K562 (cell line): ENCODE results near the gene RASGRP1. TPM values are rescaled to one million over a fixed set of nuclear protein-coding genes. Genes with fewer than 3 reads are reported as not detected.
A peak's percentile ranks its signal among the peaks of the same experiment; 100 is the strongest.

ENCODE experiments used
- ARID1B ChIP-seq: fragments of 450-650 bp; IDR thresholded peaks from 2 replicates; pipeline ENCODE4 v1.6.1; 2016; ENCODE audit warnings: antibody characterized with exemption, mild to moderate bottlenecking, inconsistent platforms
- CBX1 ChIP-seq: sonication (generic); IDR thresholded peaks from 2 replicates; pipeline ENCODE4 v1.6.1; 2016; ENCODE audit warnings: antibody characterized with exemption, low read depth, mild to moderate bottlenecking
- CHD4 ChIP-seq: fragments of 200-600 bp; sonication (generic); IDR thresholded peaks from 3 replicates; pipeline ENCODE4 v1.6.1; 2012; ENCODE audit warnings: low read depth, mild to moderate bottlenecking, mixed read lengths, low read length, inconsistent platforms; ENCODE audit not compliant: insufficient read depth, insufficient replicate concordance, poor library complexity, severe bottlenecking
- ELF4 ChIP-seq: fragments of 450-650 bp; formaldehyde crosslinking; IDR thresholded peaks from 2 replicates; pipeline ENCODE4 v1.4.0; 2022; ENCODE audit warnings: missing genetic modification characterization
- FOXJ2 ChIP-seq: fragments of 200-800 bp; sonication (Bioruptor generic); IDR thresholded peaks from 2 replicates; pipeline ENCODE4 v1.6.1; 2016; ENCODE audit warnings: missing genetic modification characterization, missing compliant biosample characterization
- NFIC ChIP-seq: fragments of 450-650 bp; IDR thresholded peaks from 2 replicates; pipeline ENCODE4 v1.6.1; 2017; ENCODE audit warnings: mild to moderate bottlenecking, inconsistent platforms
- NR3C1 ChIP-seq: sonication (generic); formaldehyde crosslinking; IDR thresholded peaks from 2 replicates; pipeline ENCODE4 v1.8.1; 2022; ENCODE audit warnings: missing genetic modification reagents
- RNF2 ChIP-seq: sonication (generic); IDR thresholded peaks from 2 replicates; pipeline ENCODE4 v1.6.1; 2016
- SP1 ChIP-seq: sonication (generic); formaldehyde crosslinking; IDR thresholded peaks from 2 replicates; pipeline ENCODE4 v1.8.1; 2022; ENCODE audit warnings: mild to moderate bottlenecking, missing genetic modification reagents
- TAF9B ChIP-seq: fragments of 450-650 bp; IDR thresholded peaks from 2 replicates; pipeline ENCODE4 v1.6.1; 2018; ENCODE audit warnings: mild to moderate bottlenecking; ENCODE audit not compliant: partially characterized antibody
- ZBED1 ChIP-seq: IDR thresholded peaks from 2 replicates; pipeline ENCODE4 v1.6.1; 2014
- ZNF41 ChIP-seq: fragments of 250-450 bp; sonication (Bioruptor Pico); conservative IDR thresholded peaks from 2 replicates; pipeline ENCODE4 v1.4.0; 2020; ENCODE audit warnings: mild to moderate bottlenecking
- polyA plus RNA-seq, 8 experiments: library from polyadenylated mRNA; depleted of rRNA in 4 of 8; stranded (reverse) in 5 of 8; unstranded in 3 of 8; fragments of >200 nt; fragmentation: Nextera tagmentation in 2 of 8; fragmentation: Illumina TruSeq in 1 of 8; extraction: Ambion mirVana in 2 of 8; extraction: Trizol in 1 of 8; gene quantifications; 2 replicates each; pipeline versions ENCODE4 v1.2.1 to v1.2.3, GENCODE V29; 2011 to 2014; ENCODE audit warnings: inconsistent platforms in 1 of 8, missing spikeins in 1 of 8
- total RNA-seq, 7 experiments: library from RNA; depleted of rRNA in 6 of 7; stranded (reverse); fragments of >200 nt in 6 of 7; fragmentation: Illumina TruSeq in 2 of 7; extraction: Trizol in 2 of 7; gene quantifications; 2 replicates each; pipeline versions ENCODE4 v1.2.1 to v1.2.3, GENCODE V29; 2011 to 2021; ENCODE audit warnings: low replicate concordance in 1 of 7
- TF ChIP-seq, protein P1 (sequence below): sonication (generic); formaldehyde crosslinking; IDR thresholded peaks from 2 replicates; pipeline ENCODE4 v1.8.0; 2022; ENCODE audit warnings: mild to moderate bottlenecking, low read depth, missing genetic modification reagents
- TF ChIP-seq, protein P2 (sequence below): fragments of 450-650 bp; formaldehyde crosslinking; IDR thresholded peaks from 2 replicates; pipeline ENCODE4 v1.4.0; 2020; ENCODE audit warnings: mild to moderate bottlenecking, moderate library complexity
- TF ChIP-seq, protein P3 (sequence below): fragments of 250-450 bp; sonication (Bioruptor Pico); IDR thresholded peaks from 2 replicates; pipeline ENCODE4 v1.8.0; 2021; ENCODE audit warnings: borderline replicate concordance, mild to moderate bottlenecking, moderate library complexity; ENCODE audit not compliant: poor library complexity, severe bottlenecking
- TF ChIP-seq, protein P4 (sequence below): fragments of 250-450 bp; sonication (Bioruptor Pico); IDR thresholded peaks from 2 replicates; pipeline ENCODE4 v1.8.0; 2021; ENCODE audit warnings: moderate library complexity, mild to moderate bottlenecking, inconsistent platforms
- TF ChIP-seq, protein P5 (sequence below): fragments of 250-450 bp; sonication (Bioruptor Pico); IDR thresholded peaks from 2 replicates; pipeline ENCODE4 v1.8.0; 2021; ENCODE audit warnings: mild to moderate bottlenecking, moderate library complexity
- TF ChIP-seq, protein P6 (sequence below), 3 experiments: fragments of 200-800 bp in 1 of 3; sonication (Bioruptor generic) in 1 of 3; sonication (generic) in 1 of 3; formaldehyde crosslinking in 1 of 3; IDR thresholded peaks; 2 replicates each; pipeline versions ENCODE4 v1.6.1 to v1.8.0; 2016 to 2022; ENCODE audit warnings: mild to moderate bottlenecking in 2 of 3, missing compliant biosample characterization in 2 of 3, missing genetic modification characterization in 2 of 3, missing genetic modification reagents in 1 of 3

The RASGRP1 gene
- total and polyA plus RNA-seq, 9 of the 15 experiments (the other 6 are each of a cell fraction or from before 2014, with no cell fraction given): 0.14 to 0.72 (median 0.31) TPM

DNA sequence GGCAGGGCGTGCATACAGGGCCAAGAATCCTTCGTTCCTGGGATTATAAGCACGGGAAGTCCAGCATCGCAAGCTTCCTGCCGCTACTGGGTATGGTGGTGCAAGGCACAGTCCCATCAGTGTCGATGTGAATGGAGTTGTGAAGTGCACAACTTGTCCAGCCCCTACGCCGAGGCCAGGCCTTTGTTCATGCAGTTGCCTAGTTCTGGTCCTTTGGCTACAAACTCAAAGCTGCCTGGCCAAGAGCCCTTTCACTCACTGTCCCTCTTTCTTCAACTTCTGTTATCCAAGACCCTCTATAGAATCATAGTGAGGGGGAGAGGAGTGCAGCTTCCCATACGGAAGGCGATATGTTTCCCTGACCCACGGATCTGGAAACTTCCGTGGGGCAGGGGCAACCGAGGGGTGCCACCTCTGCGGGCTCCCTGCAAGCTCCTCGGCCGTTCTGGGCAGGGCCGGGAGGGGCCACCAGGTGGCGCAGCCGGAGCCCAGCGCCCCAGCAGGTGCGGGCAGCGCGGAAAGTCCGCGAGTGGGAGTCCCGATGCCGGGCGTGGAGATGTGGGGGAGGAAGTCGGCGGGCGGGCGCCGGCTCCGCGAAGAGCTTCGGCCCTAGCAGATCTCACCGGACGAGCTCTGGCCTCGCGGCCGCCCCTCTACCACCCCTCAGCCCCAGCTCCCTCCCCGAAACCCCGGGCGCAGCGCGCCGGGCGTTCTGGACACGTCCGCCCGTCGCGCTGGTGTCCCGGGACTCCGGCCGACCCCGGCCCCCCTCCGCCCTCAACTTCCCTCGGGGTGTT, 693 bp downstream of the RASGRP1 start (continued):
- TF ChIP-seq SP1 (CRISPR knock-in tag): no peak
- TF ChIP-seq FOXJ2 (tag): no peak
- TF ChIP-seq ARID1B: 0 out of 2 replicates have a peak, but pooled peaks have one; percentile 11
- no peak for TF ChIP-seq ELF4
- TF ChIP-seq, protein P1, sequence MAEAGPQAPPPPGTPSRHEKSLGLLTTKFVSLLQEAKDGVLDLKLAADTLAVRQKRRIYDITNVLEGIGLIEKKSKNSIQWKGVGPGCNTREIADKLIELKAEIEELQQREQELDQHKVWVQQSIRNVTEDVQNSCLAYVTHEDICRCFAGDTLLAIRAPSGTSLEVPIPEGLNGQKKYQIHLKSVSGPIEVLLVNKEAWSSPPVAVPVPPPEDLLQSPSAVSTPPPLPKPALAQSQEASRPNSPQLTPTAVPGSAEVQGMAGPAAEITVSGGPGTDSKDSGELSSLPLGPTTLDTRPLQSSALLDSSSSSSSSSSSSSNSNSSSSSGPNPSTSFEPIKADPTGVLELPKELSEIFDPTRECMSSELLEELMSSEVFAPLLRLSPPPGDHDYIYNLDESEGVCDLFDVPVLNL (CRISPR knock-in tag): no peak
- TF ChIP-seq, protein P2, sequence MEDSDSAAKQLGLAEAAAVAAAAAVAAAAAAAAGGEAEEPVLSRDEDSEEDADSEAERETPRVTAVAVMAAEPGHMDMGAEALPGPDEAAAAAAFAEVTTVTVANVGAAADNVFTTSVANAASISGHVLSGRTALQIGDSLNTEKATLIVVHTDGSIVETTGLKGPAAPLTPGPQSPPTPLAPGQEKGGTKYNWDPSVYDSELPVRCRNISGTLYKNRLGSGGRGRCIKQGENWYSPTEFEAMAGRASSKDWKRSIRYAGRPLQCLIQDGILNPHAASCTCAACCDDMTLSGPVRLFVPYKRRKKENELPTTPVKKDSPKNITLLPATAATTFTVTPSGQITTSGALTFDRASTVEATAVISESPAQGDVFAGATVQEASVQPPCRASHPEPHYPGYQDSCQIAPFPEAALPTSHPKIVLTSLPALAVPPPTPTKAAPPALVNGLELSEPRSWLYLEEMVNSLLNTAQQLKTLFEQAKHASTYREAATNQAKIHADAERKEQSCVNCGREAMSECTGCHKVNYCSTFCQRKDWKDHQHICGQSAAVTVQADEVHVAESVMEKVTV (CRISPR knock-in tag): peak; percentile 65; the same call in 1 of the 2 replicates
- TF ChIP-seq, protein P3, sequence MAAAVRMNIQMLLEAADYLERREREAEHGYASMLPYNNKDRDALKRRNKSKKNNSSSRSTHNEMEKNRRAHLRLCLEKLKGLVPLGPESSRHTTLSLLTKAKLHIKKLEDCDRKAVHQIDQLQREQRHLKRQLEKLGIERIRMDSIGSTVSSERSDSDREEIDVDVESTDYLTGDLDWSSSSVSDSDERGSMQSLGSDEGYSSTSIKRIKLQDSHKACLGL (CRISPR knock-in tag): no peak
- no peak for TF ChIP-seq RNF2
- no peak for TF ChIP-seq CHD4
- TF ChIP-seq, protein P4, sequence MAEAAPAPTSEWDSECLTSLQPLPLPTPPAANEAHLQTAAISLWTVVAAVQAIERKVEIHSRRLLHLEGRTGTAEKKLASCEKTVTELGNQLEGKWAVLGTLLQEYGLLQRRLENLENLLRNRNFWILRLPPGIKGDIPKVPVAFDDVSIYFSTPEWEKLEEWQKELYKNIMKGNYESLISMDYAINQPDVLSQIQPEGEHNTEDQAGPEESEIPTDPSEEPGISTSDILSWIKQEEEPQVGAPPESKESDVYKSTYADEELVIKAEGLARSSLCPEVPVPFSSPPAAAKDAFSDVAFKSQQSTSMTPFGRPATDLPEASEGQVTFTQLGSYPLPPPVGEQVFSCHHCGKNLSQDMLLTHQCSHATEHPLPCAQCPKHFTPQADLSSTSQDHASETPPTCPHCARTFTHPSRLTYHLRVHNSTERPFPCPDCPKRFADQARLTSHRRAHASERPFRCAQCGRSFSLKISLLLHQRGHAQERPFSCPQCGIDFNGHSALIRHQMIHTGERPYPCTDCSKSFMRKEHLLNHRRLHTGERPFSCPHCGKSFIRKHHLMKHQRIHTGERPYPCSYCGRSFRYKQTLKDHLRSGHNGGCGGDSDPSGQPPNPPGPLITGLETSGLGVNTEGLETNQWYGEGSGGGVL (CRISPR knock-in tag): no peak
- TF ChIP-seq NR3C1 (CRISPR knock-in tag): no peak
- TF ChIP-seq ZNF41: no peak
- TF ChIP-seq TAF9B: no peak
- TF ChIP-seq, protein P5, sequence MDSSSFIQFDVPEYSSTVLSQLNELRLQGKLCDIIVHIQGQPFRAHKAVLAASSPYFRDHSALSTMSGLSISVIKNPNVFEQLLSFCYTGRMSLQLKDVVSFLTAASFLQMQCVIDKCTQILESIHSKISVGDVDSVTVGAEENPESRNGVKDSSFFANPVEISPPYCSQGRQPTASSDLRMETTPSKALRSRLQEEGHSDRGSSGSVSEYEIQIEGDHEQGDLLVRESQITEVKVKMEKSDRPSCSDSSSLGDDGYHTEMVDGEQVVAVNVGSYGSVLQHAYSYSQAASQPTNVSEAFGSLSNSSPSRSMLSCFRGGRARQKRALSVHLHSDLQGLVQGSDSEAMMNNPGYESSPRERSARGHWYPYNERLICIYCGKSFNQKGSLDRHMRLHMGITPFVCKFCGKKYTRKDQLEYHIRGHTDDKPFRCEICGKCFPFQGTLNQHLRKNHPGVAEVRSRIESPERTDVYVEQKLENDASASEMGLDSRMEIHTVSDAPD (CRISPR knock-in tag): no peak
- peak; percentile 39 for TF ChIP-seq NFIC
- no peak for TF ChIP-seq CBX1
- TF ChIP-seq ZBED1: no peak
- TF ChIP-seq, protein P6, sequence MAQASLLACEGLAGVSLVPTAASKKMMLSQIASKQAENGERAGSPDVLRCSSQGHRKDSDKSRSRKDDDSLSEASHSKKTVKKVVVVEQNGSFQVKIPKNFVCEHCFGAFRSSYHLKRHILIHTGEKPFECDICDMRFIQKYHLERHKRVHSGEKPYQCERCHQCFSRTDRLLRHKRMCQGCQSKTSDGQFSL (CRISPR knock-in tag; IDR thresholded peaks at IDR 0.05): no peak
- TF ChIP-seq, protein P6 (tag; IDR thresholded peaks at IDR 0.05): 0 out of 4 replicates have a peak, but pooled peaks of 1 of the 2 experiments have one; percentile 14
